ENCODE measurements around the gene MAGOHB. TPM values are rescaled to one million over a fixed set of nuclear protein-coding genes. Genes with fewer than 3 reads are reported as not detected.

MAGOHB gene
- total RNA-seq, 1 experiment from 2014 or later = 22.5 TPM

- Histone ChIP-seq H3K4me1 (ENCODE audit: control insufficient read depth, insufficient read depth, low read length) (no peaks in the 10 kb centered on the region; the same call in 1 of the 2 replicates), H3K27me3 (ENCODE audit: control insufficient read depth, insufficient read depth, low read length) (no peaks in the 10 kb centered on the region), H3K4me3 (ENCODE audit: low read depth in 2 of 2, low read length in 2 of 2) (no peak overlapping the region), H3K36me3 (ENCODE audit: control insufficient read depth, insufficient read depth, low read length) (peaks cover 24% of the 10 kb centered on the region), H3K9me3 (ENCODE audit: control insufficient read depth, insufficient read depth, low read depth, low read length) (no peaks in the 10 kb centered on the region), H3K27ac (ENCODE audit: low read length) (no peak overlapping the region)
- CTCF ChIA-PET = no interaction called here
- POLR2A ChIA-PET = no interaction called here
- DNase-seq (ENCODE audit: low read depth, low spot score) (no peak), ATAC-seq (no peak)
- no TSS peak for BruUV-seq (replicated peaks)
- TF ChIP-seq REST (IDR thresholded peaks at IDR 0.05; ENCODE audit: insufficient read depth in 1 of 2, low read depth in 2 of 2, low read length in 1 of 2) (no peak), TCF7L2 (IDR thresholded peaks at IDR 0.05; ENCODE audit: low read depth, low read length) (no peak), SIN3A (IDR thresholded peaks at IDR 0.05; ENCODE audit: borderline replicate concordance, insufficient read depth, low read depth, low read length) (no peak), CTCF (IDR thresholded peaks at IDR 0.05) (peak; percentile 36; the same call in 1 of the 2 replicates)
- intact Hi-C loops (cut with micrococcal nuclease; ENCODE audit: unreplicated experiment) = loop anchor here (10.0 kb wide), 1 partner anchor 67 kb away; the partner anchor contains the start of gene STYK1
- in situ Hi-C loops (cut with HindIII; ENCODE audit: low pct_unique_long_range_greater_than_20kb, low sequenced_read_pairs) = no loop called here
Measured at GRCh38 chr12:10607885-10608458, 5.4 kb downstream of the MAGOHB start.

GRCh38 chr12:10601860-10602259 lies 11.5 kb downstream of the MAGOHB start:
- H3K9me3 ChIP-seq (ENCODE audit: control insufficient read depth, insufficient read depth, low read depth, low read length) = no peaks in the 10 kb centered on the region
- no peaks in the 10 kb centered on the region for H3K27me3 ChIP-seq (ENCODE audit: control insufficient read depth, insufficient read depth, low read length)
- H3K36me3 ChIP-seq (ENCODE audit: control insufficient read depth, insufficient read depth, low read length) = peaks cover 2% of the 10 kb centered on the region
- ChIA-PET POLR2A (no interaction called here), CTCF (no interaction called here)
- intact Hi-C loops (cut with micrococcal nuclease; ENCODE audit: unreplicated experiment) (loop anchor here (10.0 kb wide), 1 partner anchor 73 kb away; the partner anchor contains the start of gene STYK1), in situ Hi-C loops (cut with HindIII; ENCODE audit: low pct_unique_long_range_greater_than_20kb, low sequenced_read_pairs) (no loop called here)
- no peak for DNase-seq (ENCODE audit: low read depth, low spot score)
- no peak for ATAC-seq
- no peaks in the 10 kb centered on the region for H3K4me1 ChIP-seq (ENCODE audit: control insufficient read depth, insufficient read depth, low read length)
- H3K27ac ChIP-seq (ENCODE audit: low read length) = no peak overlapping the region
- BruUV-seq (replicated peaks) = no TSS peak
- no peak overlapping the region for H3K4me3 ChIP-seq (ENCODE audit: low read depth in 2 of 2, low read length in 2 of 2)
- TF ChIP-seq SIN3A (IDR thresholded peaks at IDR 0.05; ENCODE audit: borderline replicate concordance, insufficient read depth, low read depth, low read length) = no peak
- no peak for TF ChIP-seq REST (IDR thresholded peaks at IDR 0.05; ENCODE audit: insufficient read depth in 1 of 2, low read depth in 2 of 2, low read length in 1 of 2)
- no peak for TF ChIP-seq CTCF (IDR thresholded peaks at IDR 0.05)
- no peak for TF ChIP-seq TCF7L2 (IDR thresholded peaks at IDR 0.05; ENCODE audit: low read depth, low read length)
- no peak for TF ChIP-seq POLR2AphosphoS5 (IDR thresholded peaks at IDR 0.05; ENCODE audit: low read depth, low read length)
